Activated CD8-positive, alpha-beta memory T cell treated with anti-CD3 and anti-CD28 coated beads, Interleukin-2, amount 50 U/mL, for 48 hours (primary cell): ENCODE results near the gene NDUFB10.
"Not testable (repeated sequence)": the region's sequence is repeated elsewhere in the genome, so short reads cannot be mapped to it uniquely, and the experiment has no call there.

Experiments
- DNase-seq: peaks from one replicate; pipeline ENCODE4 v3.0.0-alpha.2; 2020

The NDUFB10 gene

DNA sequence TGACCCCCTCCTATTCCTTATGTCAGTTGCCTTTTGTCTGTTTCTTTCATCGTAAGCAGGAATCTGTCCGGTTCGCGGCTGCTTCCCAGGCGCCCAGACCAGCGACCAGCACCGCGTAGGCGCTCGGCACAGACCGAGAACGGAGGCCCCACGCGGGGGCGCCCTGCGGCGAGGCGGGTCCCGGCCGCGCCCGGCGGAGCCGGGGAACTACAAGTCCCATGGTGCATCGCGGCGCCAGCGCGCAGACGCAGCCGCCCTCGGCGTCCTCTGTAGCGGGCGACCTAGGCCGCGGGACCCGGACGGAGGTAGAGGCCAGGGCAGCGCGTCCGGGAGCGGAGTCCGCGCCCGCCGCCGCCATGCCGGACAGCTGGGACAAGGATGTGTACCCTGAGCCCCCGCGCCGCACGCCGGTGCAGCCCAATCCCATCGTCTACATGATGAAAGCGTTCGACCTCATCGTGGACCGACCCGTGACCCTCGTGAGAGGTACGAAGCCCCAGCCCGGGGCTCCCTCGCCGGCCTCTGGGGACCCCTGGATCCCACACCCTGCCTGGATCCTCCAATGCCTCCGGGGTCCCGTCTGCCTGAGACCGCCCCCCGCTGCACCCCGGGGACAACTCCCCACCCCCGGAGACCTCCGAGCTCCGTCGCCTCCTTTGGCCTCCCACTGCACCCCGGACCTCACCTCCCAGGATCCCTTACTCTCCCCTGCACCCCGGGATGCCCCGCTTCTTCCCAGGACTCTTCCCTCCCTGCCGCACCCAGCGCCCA, at the start of gene NDUFB10:
TSS of gene NDUFB10 (plus strand) at position 270 of the 771 bp plus-strand sequence. CDS start at position 357, 87 bp downstream.
- peak; percentile 98 for DNase-seq

DNA sequence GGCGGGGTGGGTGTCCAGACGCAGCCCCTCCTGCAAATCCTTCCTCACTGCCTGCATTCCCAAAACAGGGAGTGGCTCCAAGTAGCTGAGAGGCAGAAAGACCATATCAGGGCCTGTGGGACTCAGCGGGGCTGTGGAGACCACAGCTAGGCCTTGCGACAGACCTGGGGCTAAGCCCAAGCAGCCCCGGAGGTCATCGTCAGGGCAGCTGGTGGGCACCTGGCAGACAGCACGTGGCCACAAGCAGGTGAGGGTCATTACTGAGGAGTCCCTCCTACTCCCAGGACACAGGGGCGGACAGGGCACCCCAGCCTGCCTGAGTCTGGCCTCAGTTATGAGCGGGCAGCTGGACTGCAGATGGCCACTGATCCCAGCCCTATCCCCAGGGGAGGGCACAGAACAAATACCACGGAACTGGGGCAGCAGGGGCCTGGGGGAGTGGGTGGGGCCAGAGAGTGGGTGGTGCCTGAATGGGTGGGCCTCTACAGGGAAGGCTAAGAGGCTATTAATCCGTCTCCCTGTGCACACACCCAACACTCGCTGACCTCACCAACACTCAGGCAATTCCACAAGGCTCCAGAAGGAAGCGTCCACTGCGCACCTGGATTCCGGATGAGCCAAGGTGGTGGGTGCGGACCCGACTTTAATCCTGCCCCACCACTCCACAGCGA, 49.6 kb upstream of the NDUFB10 start:
- DNase-seq = no peak

DNA sequence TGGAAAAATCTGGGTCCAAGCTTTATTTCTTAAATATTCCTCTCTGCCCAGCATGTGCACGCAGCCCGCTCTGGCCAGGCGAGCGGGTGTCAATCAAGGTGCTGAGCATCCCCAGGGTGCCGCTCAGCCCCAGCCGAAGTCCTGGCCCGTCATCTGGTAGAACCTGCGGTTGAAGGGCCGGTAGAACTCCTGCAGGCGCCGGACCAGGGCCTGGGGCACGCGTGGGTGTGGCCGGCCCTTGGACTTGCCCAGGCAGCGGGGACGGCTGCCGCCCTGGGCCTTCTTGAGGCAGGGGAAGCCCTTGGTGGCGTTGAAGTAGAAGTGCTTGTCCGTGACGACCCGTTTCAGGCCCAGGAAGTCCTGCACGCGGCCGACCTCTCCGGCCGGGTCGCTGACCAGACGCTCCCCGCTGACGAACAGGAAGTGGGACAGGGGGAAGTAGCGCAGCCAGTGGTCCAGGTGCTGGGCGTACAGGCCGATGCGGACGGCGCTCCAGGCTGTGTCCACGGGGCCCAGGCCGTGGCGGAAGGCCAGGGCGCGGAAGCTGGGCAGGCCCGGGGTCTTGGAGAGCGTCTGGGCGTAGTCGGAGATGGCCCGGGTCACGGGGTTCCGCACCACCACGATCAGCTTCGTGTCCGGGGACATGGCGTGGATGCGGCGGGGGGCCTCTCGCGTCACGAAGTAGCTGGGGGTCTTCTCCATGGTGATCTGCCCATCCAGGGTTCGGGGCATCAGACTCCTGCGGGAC, 47.7 kb upstream of the NDUFB10 start:
- no peak for DNase-seq

DNA sequence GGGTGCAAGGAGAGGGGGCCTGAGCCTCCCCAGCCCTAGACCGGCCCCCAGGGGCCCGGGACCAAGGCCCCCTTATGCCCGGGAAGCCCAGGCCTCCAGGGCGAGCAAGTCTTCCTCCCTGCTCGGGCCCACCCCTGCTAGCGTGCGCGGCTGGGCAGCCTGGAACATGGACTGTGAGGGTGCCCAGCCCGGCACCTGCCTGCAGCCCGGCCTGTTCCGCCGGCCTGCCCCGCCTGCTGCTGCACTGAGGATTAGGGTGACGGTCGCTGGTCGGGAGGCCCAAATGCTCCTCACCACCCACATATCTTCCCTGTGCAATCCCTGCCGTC, 47.2 kb upstream of the NDUFB10 start:
- no peak for DNase-seq

DNA sequence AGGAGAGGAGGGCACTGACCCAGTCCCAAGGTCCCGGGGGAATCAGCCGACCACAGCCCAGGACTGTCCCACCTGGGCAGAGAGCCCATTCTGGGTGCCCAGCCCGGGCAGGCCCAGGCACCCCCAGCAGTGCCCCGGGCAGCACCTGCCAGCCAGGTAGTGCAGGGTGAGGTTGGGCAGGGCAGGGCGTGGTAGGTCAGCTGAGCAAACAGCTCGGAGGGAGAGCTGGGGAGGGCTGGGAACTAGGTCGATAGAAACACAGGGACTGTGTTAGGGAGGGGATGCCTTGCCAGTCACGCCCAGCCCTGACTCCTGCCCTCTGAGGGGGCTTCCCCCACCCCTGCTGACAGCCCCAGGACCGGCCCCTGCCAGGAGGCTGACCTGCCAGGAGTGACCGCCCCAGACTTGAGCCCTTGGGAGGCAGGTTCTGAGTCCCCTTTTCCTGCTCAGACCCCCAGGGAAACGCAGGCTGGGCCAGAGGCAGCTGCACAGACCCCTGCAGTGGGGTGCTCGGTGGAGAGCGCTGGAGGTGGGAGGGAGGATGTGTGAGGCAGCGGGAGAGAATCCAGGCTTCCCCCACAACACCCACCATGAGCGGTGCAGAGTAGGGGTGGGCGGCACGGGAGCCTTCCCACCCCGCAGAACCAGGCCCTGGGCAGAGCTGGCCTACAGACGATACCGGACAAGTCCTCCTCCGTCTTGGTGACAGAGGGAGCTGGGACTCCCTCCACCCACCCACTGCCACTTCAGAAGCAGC, 45.8 kb upstream of the NDUFB10 start:
- DNase-seq = no peak

DNA sequence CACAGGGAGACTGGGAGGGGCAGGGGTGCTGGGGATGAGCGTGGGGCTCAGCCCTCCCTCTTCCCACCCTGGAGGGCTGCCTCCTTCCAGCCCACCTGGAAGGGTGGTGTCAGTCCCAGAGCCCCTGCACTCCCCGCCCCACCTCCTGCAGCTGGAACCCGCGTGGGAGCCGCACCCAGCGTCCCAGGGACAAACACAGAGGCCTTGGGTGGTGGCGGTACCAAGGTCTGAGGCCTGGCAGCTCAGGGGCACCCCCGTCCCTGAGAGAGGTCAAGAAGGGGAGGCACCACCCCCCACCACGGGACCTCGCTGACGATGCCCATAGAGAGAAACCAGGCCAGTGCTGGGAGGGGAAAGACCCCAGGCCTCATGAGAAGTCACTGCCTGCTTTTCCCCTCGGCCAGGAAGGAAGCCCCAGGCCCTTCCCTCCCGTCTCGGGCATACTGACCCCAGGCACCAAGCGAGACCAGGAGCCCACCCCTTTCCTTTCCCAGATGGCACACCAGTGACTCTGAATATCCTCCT, 45.2 kb upstream of the NDUFB10 start:
- DNase-seq = no peak

DNA sequence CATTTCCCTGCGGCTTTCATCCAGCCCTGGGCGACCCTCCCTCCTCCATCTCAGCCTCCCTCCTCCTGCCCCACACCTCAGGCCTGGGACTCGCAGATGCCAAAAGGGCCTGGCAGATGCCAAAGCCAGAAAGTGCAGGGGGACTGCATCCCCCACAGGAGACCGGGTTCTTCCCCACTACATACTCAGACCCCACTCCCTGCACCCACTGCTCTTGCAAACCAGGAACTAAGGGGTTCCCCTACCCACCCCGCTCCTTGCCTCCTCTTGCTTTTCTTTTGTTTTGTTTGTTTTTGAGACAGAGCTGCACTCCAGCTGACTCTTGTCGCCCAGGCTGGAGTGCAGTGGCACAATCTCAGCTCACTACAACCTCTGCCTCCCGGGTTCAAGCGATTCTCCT, 44.4 kb upstream of the NDUFB10 start:
- no peak for DNase-seq

DNA sequence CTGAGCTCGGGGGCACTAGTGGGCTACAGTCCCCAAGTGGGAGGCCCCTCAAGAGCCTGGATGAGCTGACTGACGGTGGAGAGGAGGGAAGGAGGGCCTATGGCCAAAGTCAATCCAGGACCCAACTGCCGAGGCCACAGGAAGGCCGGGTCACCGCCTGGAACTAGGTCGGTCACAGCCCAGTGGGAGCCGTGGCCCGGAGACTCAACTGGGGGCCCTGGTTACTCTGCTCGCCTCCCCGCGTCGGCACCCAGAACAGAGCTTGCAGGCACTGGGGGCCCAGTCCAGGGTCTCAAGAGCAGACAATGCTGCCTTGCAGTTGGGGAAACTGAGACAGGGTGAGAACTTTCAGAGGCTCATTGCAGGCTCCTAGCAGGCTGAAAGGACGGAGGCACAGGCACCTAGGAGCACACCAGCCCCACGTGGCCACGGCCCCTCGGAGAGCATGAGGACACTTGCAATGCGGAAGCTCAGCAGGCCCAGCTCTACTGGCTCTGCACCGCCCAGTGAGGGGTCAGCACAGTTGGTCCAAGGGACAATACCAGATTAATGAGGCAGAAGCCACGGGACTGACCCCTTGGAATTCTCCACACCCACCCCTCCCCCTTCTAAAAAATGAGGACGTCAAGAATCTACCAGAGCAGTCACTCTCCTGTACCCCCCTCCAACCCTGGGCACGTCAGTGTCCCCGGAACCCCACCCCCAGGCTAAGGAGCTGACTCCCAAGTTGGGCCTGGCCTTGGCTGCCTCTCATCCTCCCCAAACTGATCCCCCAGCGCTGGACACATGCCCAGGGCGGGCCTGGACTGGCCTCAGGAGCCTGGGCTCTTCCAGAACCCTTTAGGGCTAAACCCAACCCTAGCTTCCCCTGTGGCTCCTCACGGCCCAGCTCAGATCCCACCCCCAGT, 43.4 kb upstream of the NDUFB10 start:
- DNase-seq = no peak

DNA sequence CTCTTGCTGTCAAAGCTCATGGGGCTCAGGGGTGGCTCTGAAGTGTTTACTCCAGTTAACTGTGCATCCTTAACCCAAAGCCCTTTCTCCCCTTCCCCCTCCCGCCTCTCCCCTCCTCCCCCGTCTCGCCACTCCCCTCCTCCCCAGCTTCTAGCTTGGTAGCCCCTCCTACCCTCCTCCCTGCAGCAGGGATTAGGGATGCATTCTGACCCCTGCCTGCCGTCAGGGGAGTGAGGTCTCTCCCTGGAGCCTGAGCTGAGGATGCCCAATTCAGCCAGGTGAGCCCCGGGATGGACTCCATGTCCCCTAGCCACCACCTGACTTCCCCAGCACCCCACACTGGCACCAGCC, 42.7 kb upstream of the NDUFB10 start:
- no peak for DNase-seq

DNA sequence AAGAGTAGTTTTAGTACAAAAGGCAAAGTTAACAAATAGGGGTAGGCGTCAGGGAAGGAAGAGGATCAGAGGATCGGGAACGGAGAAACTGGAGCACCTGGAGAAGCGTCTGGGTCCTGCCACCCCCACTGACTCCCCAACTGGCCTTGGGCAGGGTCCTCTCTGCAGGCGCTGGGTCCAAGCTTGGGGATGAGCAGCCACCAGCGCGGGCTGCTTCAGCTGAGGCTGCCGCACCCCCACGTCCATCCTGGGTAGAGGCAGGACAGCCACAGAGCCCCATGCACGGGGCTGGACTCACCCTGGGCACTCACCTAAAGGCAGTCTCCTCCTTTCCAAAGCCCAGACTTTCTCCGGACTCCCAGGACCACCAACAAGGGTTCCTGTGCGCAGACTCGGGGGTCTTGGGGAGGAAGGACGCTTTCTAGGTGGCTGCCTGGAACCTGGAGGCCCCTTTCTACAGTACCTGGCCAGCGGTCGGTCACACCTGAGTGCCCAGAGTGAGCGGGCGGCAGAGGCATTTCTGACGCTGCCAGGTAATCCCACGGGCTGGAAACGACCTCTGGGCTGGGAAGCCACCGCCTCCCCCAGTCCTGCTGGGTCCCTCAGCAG, 42.2 kb upstream of the NDUFB10 start:
- no peak for DNase-seq

DNA sequence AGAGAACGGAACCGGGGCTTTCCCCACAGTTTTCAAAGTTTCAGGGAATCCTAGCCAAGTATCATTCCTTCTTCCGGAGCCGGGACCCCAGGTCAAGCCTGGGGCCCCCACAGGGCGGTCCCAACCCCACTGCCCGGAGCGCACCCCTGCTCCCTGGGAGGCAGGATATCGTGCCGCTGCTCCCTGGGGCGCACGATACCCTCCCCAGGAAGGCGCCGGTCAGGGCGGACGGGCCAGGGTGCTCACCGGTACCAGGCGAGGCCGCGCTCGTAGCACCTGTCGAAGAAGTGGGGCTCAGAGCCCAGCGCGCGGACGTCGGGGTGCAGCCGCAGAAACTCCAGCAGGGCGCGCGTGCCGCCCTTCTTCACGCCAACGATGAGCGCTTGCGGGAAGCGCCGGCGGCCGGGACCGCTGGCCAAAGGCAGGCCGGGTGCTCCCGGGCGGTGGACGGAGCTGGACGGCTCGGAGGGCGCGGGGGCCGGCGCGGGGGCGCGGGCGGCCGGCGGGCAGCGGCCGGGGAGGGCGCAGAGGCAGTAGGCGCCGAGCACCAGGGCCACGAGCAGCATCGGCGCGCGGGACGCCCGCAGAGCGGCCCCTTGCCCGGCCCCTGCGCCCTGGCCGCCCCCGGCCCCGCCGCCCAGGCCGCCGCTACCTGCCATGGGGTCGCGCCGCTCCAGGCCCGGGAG, 41.5 kb upstream of the NDUFB10 start:
- no peak for DNase-seq

DNA sequence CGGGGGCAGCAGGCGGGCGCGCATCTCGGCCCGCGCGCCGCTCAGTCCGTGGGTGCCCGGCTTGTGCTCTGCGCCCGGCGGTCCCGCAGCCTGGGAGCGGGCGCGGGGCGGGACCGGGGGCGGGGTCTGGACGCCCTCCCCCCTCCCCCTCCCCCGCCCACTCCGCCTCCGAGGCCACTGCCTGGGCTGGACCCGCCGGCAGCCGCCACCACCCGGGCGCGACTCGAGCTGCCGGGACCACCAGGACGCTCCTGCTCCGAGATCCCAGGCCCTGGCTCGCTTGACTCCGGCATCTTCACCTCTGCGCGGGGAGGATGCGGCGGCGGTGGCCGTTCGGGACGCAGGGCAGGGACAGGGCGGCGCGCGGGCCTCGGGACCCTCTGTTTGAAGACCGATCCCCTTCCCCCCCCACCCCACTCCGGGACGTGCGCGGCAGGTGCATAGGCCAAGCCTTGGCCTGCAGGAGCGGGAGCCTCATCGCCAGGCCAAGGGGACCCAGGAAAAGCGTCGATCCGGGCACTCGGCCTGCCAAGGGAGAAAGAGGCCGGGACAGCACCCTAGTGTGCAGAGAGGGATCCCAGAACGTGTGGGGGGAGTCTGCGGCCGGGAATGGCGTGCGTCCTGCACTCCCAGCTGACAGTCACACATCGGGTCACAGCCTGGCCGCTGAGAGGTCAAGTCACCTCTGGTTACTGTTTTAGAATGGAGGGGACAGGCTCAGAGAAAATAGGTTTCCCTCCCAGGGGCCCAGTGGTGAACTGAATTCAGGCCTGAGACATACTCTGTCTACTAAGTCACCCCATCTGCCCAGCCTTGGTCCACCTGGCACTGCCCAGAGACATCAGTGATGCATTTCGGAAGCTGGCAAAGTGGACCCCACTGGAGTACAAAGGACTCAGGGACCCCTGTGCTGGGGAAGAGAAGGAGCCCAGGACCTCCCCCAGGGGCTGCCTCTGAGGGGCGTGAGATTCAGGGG, 40.7 kb upstream of the NDUFB10 start, which contains the start of gene HS3ST6:
TSS of gene HS3ST6 (minus strand) at position 65 of the 976 bp plus-strand sequence. CDS start 92 bp downstream, outside the sequence.
- no peak for DNase-seq

DNA sequence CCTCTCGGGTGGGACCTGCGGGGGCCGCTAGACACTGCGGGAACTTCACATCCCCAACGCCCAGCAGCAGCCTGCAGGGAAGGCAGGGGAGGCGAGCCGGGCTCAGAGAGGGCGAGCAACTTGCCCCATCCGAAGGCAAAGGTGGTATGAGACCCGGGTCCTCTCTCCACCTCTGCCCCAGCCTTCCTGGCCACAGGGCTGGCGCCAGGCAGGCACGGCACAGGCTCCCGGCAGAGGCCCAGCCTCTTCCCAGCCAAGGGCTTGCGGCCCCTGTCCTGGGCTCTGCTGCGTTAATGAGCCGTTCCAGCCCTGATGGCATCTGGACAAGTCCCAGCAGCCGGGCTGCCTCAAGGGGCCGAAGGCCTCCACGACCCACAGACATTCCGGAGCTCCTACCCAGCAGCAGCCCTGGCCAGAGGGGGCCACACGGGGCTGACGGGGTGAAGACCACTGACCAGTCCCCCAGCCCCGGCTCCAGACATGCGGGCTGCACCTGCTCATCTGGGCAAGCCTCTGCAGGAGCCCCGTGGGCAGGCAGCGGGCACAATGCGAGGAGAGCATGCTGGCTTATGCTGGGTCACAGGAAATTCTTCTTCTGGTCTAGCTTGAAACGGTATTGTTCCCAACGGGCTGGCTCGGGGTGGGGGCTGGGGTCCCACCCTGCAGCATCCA, 39.9 kb upstream of the NDUFB10 start:
- DNase-seq = no peak

DNA sequence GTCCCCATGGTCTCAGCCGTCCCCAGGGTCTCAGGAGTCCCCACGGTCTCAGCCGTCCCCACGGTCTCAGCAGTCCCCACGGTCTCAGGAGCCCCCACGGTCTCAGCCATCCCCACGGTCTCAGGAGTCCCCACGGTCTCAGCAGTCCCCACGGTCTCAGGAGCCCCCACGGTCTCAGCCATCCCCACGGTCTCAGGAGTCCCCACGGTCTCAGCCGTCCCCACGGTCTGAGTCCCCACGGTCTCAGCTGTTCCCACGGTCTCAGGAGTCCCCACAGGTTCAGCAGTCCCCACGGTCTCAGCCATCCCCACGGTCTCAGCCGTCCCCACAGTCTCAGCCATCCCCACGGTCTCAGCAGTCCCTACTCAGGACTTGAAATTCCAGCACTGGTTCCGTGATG, 39.2 kb upstream of the NDUFB10 start:
- not testable (repeated sequence) for DNase-seq

DNA sequence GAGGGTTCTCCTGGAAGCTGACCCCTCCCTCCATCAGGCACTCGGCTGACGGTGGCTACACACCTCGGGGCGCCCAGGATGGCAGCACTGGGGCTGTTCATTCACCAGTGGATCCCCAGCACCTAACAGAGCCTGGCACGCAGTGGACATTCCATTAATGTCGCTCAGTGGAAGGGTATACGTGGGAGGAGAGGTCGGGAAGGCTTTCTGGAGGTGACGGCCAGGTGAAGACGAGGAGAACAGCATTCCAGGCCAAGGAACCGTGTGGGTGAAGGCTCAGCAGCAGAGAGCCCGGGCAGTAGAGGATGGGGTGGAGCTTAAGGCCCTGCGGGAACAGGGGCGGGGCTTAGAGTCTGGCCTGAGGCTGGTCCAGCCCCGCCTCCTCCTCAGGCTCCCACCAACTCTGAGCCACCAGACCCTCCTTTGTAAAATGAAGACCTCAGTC, 38.6 kb upstream of the NDUFB10 start:
- no peak for DNase-seq

DNA sequence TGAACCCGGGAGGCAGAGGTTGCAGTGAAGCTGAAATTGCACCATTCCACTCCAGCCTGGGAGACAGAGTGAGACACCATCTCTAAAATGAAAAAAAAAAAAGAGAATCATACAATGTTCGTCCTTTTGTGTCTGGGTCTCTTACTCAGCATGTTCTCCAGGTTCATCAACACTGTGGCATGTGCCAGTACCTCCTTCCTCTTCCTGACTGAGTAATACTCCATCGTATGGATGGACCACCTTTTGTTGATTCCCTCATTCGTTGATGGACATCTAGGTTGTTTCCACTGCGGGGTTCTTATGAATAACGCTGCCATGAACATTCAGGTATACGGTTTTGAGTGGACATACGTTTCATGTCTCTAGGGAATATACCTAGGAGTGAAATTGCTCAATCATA, 37.0 kb upstream of the NDUFB10 start:
- DNase-seq = no peak

DNA sequence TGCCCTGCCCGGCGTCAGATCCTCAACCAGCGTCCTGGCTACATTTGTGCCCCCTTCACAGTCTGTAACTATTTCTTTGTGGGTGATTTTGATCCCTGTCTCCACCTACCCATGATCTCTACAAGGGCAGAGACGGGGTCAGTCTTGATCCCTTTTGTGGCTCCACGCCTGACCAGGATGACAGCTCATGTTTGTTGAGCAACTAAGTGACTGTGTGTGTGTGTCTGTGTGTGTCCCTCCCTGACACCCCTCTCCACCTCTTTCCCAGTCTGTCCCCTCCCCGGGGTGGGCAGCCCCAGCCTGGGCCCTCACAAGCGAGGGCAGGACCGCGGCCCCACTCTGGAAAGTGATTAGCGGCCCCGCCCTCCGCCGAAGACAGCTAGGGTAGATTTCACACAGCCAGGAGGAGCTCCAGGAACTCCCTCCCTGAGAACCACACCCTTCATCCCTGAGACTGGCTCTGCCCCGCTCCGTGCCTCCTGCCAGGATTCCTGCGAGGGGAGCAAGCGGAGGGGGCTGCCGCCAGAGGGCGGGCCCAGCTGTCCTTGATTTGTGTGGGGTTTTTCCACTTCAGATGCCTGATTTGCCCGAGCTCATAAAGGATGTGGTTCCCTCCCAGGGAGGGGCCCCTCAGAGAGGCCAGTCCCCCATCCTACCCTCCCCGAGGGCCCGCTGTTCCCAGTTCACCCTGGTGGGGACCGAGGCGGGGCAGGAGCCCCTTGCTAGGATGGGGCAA, 35.9 kb upstream of the NDUFB10 start:
- DNase-seq = no peak

DNA sequence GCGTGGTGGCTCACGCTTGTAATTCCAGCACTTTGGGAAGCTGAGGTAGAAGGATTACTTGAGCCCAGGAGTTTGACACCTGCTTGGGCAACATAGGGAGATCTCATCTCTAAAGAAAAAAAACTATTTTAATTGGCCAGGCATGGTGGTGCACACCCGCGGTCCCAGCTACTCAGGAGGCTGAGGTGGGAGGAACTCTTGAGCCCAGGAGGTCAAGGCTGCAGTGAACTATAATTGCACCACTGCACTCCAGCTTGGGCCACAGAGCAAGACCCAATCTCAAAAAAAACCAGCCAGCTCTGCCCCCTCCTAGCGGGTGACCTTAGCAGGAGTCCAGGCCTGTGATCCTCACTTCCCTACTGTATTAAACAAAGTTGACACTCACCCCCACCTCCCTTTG, 35.2 kb upstream of the NDUFB10 start:
- no peak for DNase-seq
